ENCODE data around the gene TPPP2.

The TPPP2 gene

DNA sequence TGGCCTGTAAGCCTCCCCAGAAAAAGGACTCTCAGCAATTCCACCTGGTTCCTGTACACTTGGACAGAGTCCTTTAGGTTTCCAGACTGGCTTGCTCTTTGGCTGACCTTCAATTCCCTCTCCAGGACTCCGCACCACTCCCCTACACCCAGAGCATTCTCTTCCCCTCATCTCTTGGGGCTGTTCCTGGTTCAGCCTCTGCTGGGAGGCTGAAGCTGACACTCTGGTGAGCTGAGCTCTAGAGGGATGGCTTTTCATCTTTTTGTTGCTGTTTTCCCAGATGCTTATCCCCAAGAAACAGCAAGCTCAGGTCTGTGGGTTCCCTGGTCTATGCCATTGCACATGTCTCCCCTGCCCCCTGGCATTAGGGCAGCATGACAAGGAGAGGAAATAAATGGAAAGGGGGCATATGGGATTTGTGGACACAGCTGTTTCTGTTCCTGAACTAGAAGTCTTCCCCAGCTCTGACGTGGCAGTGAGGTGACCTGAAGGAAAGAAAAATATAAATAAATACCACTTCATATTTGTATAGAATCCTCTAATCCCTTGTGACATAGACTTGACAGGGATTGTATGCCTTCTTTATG lies 13.5 kb downstream of the TPPP2 start (continued):
- TF ChIP-seq SNAI2 (CRISPR knock-in tag; IDR thresholded peaks at IDR 0.05) (no peak), ZNF565 (CRISPR knock-in tag; conservative IDR thresholded peaks at IDR 0.05; ENCODE audit: low read depth) (no peak)

DNA sequence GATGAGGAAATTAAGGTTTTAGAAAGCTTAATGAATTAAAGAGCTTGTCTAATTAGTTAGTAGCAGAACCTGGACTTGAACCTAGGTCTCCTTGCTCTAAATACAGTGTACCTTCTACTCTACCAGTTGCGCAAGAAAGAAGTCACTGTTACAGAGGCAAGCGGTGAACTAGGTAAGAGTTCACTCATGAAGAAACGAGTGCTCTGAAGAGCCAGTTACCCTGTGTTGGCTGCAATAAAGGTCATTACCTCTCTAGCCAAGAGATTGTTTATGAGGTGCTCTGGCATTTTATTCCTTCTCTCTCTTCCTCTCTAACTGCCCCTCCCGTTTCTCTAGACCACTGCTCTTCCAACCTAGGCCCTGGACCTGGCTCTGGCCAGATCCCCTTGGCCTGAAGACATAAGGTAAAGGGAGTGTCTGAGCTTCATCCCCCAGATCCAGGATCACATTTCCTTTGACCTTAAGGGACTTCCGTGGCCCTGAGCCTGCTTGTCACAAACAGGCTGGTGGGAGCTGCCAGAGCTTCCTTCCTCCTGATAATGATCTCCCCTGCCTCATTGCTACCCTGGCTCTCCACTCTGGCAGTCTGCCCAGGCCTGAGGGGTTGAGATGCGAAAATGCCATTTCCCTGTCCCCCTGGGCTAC lies 14.1 kb downstream of the TPPP2 start:
- no peak for ATAC-seq
- TF ChIP-seq ZFP30 (CRISPR knock-in tag; IDR thresholded peaks at IDR 0.05) (no peak), ZNF565 (CRISPR knock-in tag; conservative IDR thresholded peaks at IDR 0.05; ENCODE audit: low read depth) (no peak), ZNF70 (CRISPR knock-in tag; IDR thresholded peaks at IDR 0.05) (no peak), ESRRG (CRISPR knock-in tag; IDR thresholded peaks at IDR 0.05) (no peak), TSHZ2 (CRISPR knock-in tag; IDR thresholded peaks at IDR 0.05) (no peak), ARNTL (CRISPR knock-in tag; IDR thresholded peaks at IDR 0.05; ENCODE audit: borderline replicate concordance, low read depth) (no peak), TOX (CRISPR knock-in tag; IDR thresholded peaks at IDR 0.05; ENCODE audit: borderline replicate concordance) (no peak), ISL1 (CRISPR knock-in tag; IDR thresholded peaks at IDR 0.05) (no peak), TCF4 (CRISPR knock-in tag; IDR thresholded peaks at IDR 0.05; ENCODE audit: borderline replicate concordance) (no peak), BACH2 (CRISPR knock-in tag; IDR thresholded peaks at IDR 0.05; ENCODE audit: borderline replicate concordance) (no peak)
- TF ChIP-seq, protein P1, sequence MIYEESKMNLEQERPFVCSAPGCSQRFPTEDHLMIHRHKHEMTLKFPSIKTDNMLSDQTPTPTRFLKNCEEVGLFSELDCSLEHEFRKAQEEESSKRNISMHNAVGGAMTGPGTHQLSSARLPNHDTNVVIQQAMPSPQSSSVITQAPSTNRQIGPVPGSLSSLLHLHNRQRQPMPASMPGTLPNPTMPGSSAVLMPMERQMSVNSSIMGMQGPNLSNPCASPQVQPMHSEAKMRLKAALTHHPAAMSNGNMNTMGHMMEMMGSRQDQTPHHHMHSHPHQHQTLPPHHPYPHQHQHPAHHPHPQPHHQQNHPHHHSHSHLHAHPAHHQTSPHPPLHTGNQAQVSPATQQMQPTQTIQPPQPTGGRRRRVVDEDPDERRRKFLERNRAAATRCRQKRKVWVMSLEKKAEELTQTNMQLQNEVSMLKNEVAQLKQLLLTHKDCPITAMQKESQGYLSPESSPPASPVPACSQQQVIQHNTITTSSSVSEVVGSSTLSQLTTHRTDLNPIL (CRISPR knock-in tag; IDR thresholded peaks at IDR 0.05; ENCODE audit: low read depth): no peak

DNA sequence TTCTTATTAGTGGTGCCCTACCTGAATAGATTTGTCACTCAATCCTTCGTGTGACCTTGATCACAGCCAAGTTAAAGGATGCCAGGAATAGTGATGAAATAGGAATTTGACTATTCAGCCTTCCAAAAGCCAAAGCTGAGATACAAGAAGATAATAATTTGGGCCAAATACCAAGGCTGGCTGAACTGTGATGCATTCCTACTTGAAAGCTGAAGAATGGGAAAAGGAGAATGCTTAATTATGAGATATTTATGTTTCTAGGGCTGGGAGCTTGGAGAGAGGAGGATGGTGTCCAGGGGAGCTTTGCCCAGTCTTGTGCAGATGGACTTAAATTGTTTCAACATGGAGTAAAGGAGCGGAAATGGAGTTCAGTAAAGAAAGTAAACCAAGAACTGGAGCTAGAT lies 17.4 kb downstream of the TPPP2 start:
- peak; percentile 23; the same call in 1 of the 3 replicates for ATAC-seq
- TF ChIP-seq PPARA (CRISPR knock-in tag; IDR thresholded peaks at IDR 0.05; ENCODE audit: borderline replicate concordance) (no peak), ESRRG (CRISPR knock-in tag; IDR thresholded peaks at IDR 0.05) (no peak), TSHZ2 (CRISPR knock-in tag; IDR thresholded peaks at IDR 0.05) (no peak), BACH2 (CRISPR knock-in tag; IDR thresholded peaks at IDR 0.05; ENCODE audit: borderline replicate concordance) (no peak)

DNA sequence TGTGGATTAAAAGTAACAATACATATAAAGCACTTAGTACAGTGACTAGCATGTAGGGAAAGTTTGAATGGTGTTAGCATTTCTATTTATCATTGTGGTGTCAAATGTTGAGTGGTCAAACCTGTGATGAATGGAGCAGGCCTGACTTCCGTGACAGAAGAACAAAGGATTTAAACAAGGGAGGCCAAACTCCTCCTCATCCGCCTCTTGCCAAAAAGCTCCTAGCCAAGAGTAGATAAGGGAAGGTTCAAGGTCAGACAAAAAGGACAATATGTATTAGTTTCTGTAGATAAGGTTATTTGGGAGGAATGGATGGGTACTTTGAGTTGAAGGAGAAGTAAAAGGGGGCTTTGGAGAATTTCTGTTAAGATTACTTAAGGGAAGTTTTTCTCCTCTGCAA lies 18.6 kb downstream of the TPPP2 start:
- ATAC-seq: no peak
- no peak for TF ChIP-seq PPARA (CRISPR knock-in tag; IDR thresholded peaks at IDR 0.05; ENCODE audit: borderline replicate concordance)

DNA sequence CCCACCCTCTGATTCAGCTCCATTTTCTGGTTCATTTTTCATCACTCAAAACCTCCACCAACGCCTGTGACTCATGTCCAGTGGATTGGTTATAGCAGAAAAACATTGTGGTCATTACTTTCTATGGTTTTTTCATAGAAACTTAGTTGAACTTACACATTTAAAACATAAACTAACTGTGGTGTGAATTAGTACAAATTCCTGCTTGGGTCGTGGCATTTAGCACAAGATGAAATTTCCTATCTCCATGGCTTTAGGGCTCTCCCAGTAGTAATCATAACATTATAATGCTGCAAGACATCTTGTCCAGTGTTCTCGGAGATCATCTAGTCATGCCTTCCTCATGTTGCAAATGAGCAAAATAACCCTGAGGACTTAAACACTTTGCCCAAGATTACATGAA lies 19.3 kb downstream of the TPPP2 start:
- no peak for ATAC-seq
- TF ChIP-seq ZNF565 (CRISPR knock-in tag; conservative IDR thresholded peaks at IDR 0.05; ENCODE audit: low read depth) (no peak), ARNTL (CRISPR knock-in tag; IDR thresholded peaks at IDR 0.05; ENCODE audit: borderline replicate concordance, low read depth) (no peak), SNAI2 (CRISPR knock-in tag; IDR thresholded peaks at IDR 0.05) (no peak), CSRNP3 (CRISPR knock-in tag; IDR thresholded peaks at IDR 0.05) (no peak), ZFP30 (CRISPR knock-in tag; IDR thresholded peaks at IDR 0.05) (no peak), TCF4 (CRISPR knock-in tag; IDR thresholded peaks at IDR 0.05; ENCODE audit: borderline replicate concordance) (no peak), TSHZ2 (CRISPR knock-in tag; IDR thresholded peaks at IDR 0.05) (no peak), TOX (CRISPR knock-in tag; IDR thresholded peaks at IDR 0.05; ENCODE audit: borderline replicate concordance) (no peak), BACH2 (CRISPR knock-in tag; IDR thresholded peaks at IDR 0.05; ENCODE audit: borderline replicate concordance) (no peak), ZC3H10 (CRISPR knock-in tag; IDR thresholded peaks at IDR 0.05) (no peak), CSDC2 (CRISPR knock-in tag; IDR thresholded peaks at IDR 0.05) (no peak)
- TF ChIP-seq, protein P2, sequence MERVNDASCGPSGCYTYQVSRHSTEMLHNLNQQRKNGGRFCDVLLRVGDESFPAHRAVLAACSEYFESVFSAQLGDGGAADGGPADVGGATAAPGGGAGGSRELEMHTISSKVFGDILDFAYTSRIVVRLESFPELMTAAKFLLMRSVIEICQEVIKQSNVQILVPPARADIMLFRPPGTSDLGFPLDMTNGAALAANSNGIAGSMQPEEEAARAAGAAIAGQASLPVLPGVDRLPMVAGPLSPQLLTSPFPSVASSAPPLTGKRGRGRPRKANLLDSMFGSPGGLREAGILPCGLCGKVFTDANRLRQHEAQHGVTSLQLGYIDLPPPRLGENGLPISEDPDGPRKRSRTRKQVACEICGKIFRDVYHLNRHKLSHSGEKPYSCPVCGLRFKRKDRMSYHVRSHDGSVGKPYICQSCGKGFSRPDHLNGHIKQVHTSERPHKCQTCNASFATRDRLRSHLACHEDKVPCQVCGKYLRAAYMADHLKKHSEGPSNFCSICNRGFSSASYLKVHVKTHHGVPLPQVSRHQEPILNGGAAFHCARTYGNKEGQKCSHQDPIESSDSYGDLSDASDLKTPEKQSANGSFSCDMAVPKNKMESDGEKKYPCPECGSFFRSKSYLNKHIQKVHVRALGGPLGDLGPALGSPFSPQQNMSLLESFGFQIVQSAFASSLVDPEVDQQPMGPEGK (CRISPR knock-in tag; IDR thresholded peaks at IDR 0.05; ENCODE audit: borderline replicate concordance): no peak

Data from SK-N-SH treated with all-trans-retinoic acid at 6 μM for 48 hours (cell line).